Spleen (tissue), 11 donors: ENCODE data around the gene SLC37A2. TPM values are rescaled to one million over a fixed set of nuclear protein-coding genes. Genes with fewer than 3 reads are reported as not detected.

ENCODE experiments used
- DNase-seq: peaks from one replicate; pipeline ENCODE4 v3.0.0-alpha.2; 2020
- H3K27ac ChIP-seq, 8 donors: fragments of 200-600 bp; sonication (generic) in 7 of 8; 1 replicate in 4 of 8; 2 replicates in 4 of 8; pipeline versions ENCODE4 v1.5.0 to v1.8.0; 2016 to 2021; ENCODE audit warnings: inconsistent platforms in 4 of 8, mild to moderate bottlenecking in 4 of 8, moderate library complexity in 1 of 8
- H3K27me3 ChIP-seq, 7 donors: fragments of 200-600 bp; sonication (generic) in 6 of 7; replicated peaks in 1 of 7; 1 replicate in 4 of 7; 2 replicates in 3 of 7; pipeline versions ENCODE4 v1.5.0 to v1.8.0; 2016 to 2021; ENCODE audit warnings: inconsistent platforms in 3 of 7, mild to moderate bottlenecking in 1 of 7
- H3K36me3 ChIP-seq, 6 donors: fragments of 200-600 bp; sonication (generic) in 5 of 6; 1 replicate in 4 of 6; 2 replicates in 2 of 6; pipeline versions ENCODE4 v1.5.0 to v1.8.0; 2016 to 2021; ENCODE audit warnings: inconsistent platforms in 2 of 6
- H3K4me1 ChIP-seq, 6 donors: fragments of 200-600 bp; sonication (generic) in 5 of 6; 1 replicate in 3 of 6; 2 replicates in 3 of 6; pipeline versions ENCODE4 v1.5.0 to v1.8.0; 2016 to 2021; ENCODE audit warnings: inconsistent platforms in 3 of 6
- H3K4me3 ChIP-seq, 8 donors: fragments of 200-600 bp; sonication (generic) in 7 of 8; 1 replicate in 4 of 8; 2 replicates in 4 of 8; pipeline versions ENCODE4 v1.5.0 to v1.8.0; 2016 to 2021; ENCODE audit warnings: inconsistent platforms in 4 of 8, mild to moderate bottlenecking in 4 of 8, moderate library complexity in 2 of 8
- H3K9me3 ChIP-seq, 8 donors: fragments of 200-600 bp; sonication (generic) in 7 of 8; 1 replicate in 4 of 8; 2 replicates in 4 of 8; pipeline versions ENCODE4 v1.5.0 to v1.8.0; 2016 to 2021; ENCODE audit warnings: inconsistent platforms in 4 of 8
- POLR2A ChIP-seq, 3 donors: fragments of 450-650 bp; IDR thresholded peaks; one replicate each; pipeline ENCODE4 v1.5.1; 2017; ENCODE audit warnings: antibody characterized with exemption in 3 of 3, mild to moderate bottlenecking in 1 of 3
- POLR2AphosphoS5 ChIP-seq, 3 donors: sonication (generic); formaldehyde crosslinking; IDR thresholded peaks; one replicate each; pipeline ENCODE4 v1.5.1; 2017; ENCODE audit warnings: antibody characterized with exemption in 3 of 3
- WGBS, 5 donors: extraction: QIAGEN DNeasy Blood & Tissue Kit in 3 of 5; methylation state at CpG; one replicate each; pipeline versions ENCODE4 v1.1.5 to v1.1.7; 2013 to 2018; 5-methylcytosine and 5-hydroxymethylcytosine counted together
- intact Hi-C: fragments of 100-400 bp; cut with DNase I; formaldehyde crosslinking; loops from one replicate; pipeline ENCODE4 v1.15.0; 2023; ENCODE audit warnings: low total_unique reads
- polyA plus RNA-seq, 3 donors: library from polyadenylated mRNA; stranded (reverse); fragments of 200-250 nt; gene quantifications; one replicate each; pipeline ENCODE4 v1.2.1, GENCODE V29; 2013
- total RNA-seq, 7 donors: library from RNA; depleted of rRNA in 3 of 7; stranded (reverse); fragments of >200 nt in 3 of 7; fragmentation: NEBNext Ultra II Directional in 4 of 7; extraction: Animal tissue kit (Norgen Biotek cat#: 25700) in 4 of 7; gene quantifications; one replicate each; pipeline versions ENCODE4 v1.1.0 to v1.2.1, GENCODE V29; 2016 to 2021
- TF ChIP-seq, protein P1 (sequence below), 11 experiments: fragments of 200-600 bp in 7 of 11; fragments of 450-650 bp in 4 of 11; sonication (generic) in 4 of 11; IDR thresholded peaks in 8 of 11; conservative IDR thresholded peaks in 3 of 11; 1 replicate in 7 of 11; 2 replicates in 4 of 11; pipeline versions ENCODE4 v1.4.0 to v1.8.0; 2016 to 2021; ENCODE audit warnings: antibody characterized with exemption in 11 of 11, inconsistent platforms in 4 of 11, mild to moderate bottlenecking in 1 of 11
- donor health status: healthy with polysubstance abuse.
- donor health status: DM: no; HTN: no; CAD: no; lungs with moderate emphysema.
- donor health status: DM: no; HTN: no; CAD: no.
- donor health status: Bipolar disorder and iron deficiency.
- donor health status: healthy.
- donor health status: DM: no; HTN: no; CAD: no.
- donor health status: DM: yes; HTN: yes; CAD: no.

Gene SLC37A2
- total and polyA plus RNA-seq, 10 donors: 3.5 to 85.7 (median 48.2) TPM

DNA sequence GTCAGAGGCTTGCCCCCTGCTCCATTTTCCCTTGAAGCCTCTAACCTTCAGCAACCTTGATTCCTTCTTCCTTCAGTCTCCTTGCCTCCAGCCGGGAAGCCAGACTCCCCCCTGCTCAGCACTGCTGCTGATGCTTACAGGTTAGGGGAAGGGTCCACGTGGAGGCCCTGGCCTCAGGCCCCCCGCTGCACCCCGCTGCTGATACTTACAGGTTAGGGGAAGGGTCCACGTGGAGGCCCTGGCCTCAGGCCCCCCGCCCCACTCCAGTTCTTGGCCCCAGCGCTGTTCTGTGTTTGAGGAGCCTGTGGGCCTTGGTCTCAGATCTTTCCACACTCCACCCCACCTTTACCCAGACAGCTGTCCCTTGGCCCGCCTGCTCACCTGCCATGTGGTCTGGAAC, 75.9 kb downstream of the SLC37A2 start:
- Histone ChIP-seq H3K27me3 (peaks cover 0 to 53% (median 7%) of the 10 kb centered on the region in 7 donors), H3K36me3 (no peaks in the 10 kb centered on the region), H3K4me3 (no peak overlapping the region), H3K4me1 (peaks cover 4 to 16% (median 7%) of the 10 kb centered on the region in 6 donors), H3K27ac (no peak overlapping the region), H3K9me3 (no peaks in the 10 kb centered on the region)
- TF ChIP-seq POLR2AphosphoS5 (IDR thresholded peaks at IDR 0.05): no peak
- no peak for TF ChIP-seq POLR2A (IDR thresholded peaks at IDR 0.05)
- TF ChIP-seq, protein P1, sequence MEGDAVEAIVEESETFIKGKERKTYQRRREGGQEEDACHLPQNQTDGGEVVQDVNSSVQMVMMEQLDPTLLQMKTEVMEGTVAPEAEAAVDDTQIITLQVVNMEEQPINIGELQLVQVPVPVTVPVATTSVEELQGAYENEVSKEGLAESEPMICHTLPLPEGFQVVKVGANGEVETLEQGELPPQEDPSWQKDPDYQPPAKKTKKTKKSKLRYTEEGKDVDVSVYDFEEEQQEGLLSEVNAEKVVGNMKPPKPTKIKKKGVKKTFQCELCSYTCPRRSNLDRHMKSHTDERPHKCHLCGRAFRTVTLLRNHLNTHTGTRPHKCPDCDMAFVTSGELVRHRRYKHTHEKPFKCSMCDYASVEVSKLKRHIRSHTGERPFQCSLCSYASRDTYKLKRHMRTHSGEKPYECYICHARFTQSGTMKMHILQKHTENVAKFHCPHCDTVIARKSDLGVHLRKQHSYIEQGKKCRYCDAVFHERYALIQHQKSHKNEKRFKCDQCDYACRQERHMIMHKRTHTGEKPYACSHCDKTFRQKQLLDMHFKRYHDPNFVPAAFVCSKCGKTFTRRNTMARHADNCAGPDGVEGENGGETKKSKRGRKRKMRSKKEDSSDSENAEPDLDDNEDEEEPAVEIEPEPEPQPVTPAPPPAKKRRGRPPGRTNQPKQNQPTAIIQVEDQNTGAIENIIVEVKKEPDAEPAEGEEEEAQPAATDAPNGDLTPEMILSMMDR (IDR thresholded peaks at IDR 0.05 in 8 of 11, conservative IDR thresholded peaks at IDR 0.05 in 3 of 11): no peak
- no peak for DNase-seq
- WGBS, 5 donors: 72 to 94% (median 82%) methylated on average over 8 of the region's 8 CpGs
- intact Hi-C loops: no loop called here

DNA sequence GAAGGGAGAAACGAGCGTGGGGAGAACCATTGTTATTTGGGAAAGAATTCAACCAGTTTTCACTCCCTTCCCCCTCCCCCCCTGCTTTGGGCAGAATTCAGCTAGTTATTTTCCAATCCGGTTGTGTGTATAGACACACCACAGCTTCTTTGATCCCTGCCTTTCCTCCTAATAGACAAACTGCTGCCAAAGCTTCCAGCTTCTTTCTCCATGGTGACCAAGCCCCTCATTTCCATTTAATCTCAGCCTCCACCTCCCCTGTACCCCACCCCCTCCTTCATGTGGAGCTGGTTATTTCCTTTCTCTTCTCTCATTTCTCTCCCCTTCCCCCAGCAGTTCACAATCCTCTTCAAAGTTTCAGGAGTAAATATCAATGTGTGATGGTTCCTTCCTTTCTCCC, 76.7 kb downstream of the SLC37A2 start:
- TF ChIP-seq, protein P1 (IDR thresholded peaks at IDR 0.05 in 8 of 11, conservative IDR thresholded peaks at IDR 0.05 in 3 of 11): no peak
- TF ChIP-seq POLR2AphosphoS5 (IDR thresholded peaks at IDR 0.05): no peak
- no peak for TF ChIP-seq POLR2A (IDR thresholded peaks at IDR 0.05)
- peaks cover 0 to 58% (median 7%) of the 10 kb centered on the region in 7 donors for H3K27me3 ChIP-seq
- no peak overlapping the region for H3K4me3 ChIP-seq
- no peak for DNase-seq
- H3K36me3 ChIP-seq: no peaks in the 10 kb centered on the region
- H3K9me3 ChIP-seq: no peaks in the 10 kb centered on the region
- intact Hi-C loops: loop anchor here (5.0 to 10.0 kb wide), 2 partner anchors 45 to 167 kb away; no protein-coding TSS in a partner anchor
- WGBS, 5 donors: 64 to 77% (median 71%) methylated on average over 3 of the region's 3 CpGs
- no peak overlapping the region for H3K27ac ChIP-seq
- peaks cover 4 to 16% (median 7%) of the 10 kb centered on the region in 6 donors for H3K4me1 ChIP-seq

Other genes with a start within 250 kb of the SLC37A2 start
- 10 to 100 TPM; 13.2 to 35.0 (median 25.0) TPM for gene ROBO3, start 197.9 kb upstream of the SLC37A2 start, total RNA-seq
- 10 to 100 TPM; 15.5 to 43.2 (median 25.9) TPM for gene ROBO3, start 197.9 kb upstream of the SLC37A2 start, polyA plus RNA-seq
- gene ROBO4, start 165.4 kb upstream of the SLC37A2 start, total RNA-seq: 100 to 1,000 TPM in 6 of 7 donors, 10 to 100 TPM in 1; 96.9 to 246 (median 147) TPM
- 10 to 100 TPM in 2 of 3 donors, 1 to 10 TPM in 1; 6.7 to 53.2 (median 24.9) TPM for gene ROBO4, start 165.4 kb upstream of the SLC37A2 start, polyA plus RNA-seq
- under 1 TPM in 1 of 7 donors, not detected in 6; 0.25 TPM for gene HEPN1, start 144.1 kb upstream of the SLC37A2 start, total RNA-seq
- gene HEPN1, start 144.1 kb upstream of the SLC37A2 start, polyA plus RNA-seq: not detected
- gene HEPACAM, start 127.3 kb upstream of the SLC37A2 start, total RNA-seq: 1 to 10 TPM in 1 of 7 donors, not detected in 6; 2.7 TPM
- under 1 TPM; 0.04 to 0.38 (median 0.22) TPM for gene HEPACAM, start 127.3 kb upstream of the SLC37A2 start, polyA plus RNA-seq
- gene CCDC15, start 109.1 kb upstream of the SLC37A2 start, total RNA-seq: 1 to 10 TPM; 1.4 to 3.6 (median 2.7) TPM
- under 1 TPM; 0.61 to 0.86 (median 0.70) TPM for gene CCDC15, start 109.1 kb upstream of the SLC37A2 start, polyA plus RNA-seq
- gene TMEM218, start 48.3 kb downstream of the SLC37A2 start, total RNA-seq: 10 to 100 TPM; 12.0 to 23.1 (median 17.9) TPM
- gene TMEM218, start 48.3 kb downstream of the SLC37A2 start, polyA plus RNA-seq: 10 to 100 TPM; 28.0 to 34.7 (median 30.1) TPM
- 1 to 10 TPM; 2.7 to 8.9 (median 4.7) TPM for gene PKNOX2, start 101.4 kb downstream of the SLC37A2 start, total RNA-seq
- 1 to 10 TPM in 1 of 3 donors, under 1 TPM in 2; 0.80 to 1.6 (median 0.80) TPM for gene PKNOX2, start 101.4 kb downstream of the SLC37A2 start, polyA plus RNA-seq